Vagina (tissue), 2 donors: ENCODE measurements around the gene METTL25B. TPM values are rescaled to one million over a fixed set of nuclear protein-coding genes. Genes with fewer than 3 reads are reported as not detected.

Experiments used
- DNase-seq, 2 donors: peaks; one replicate each; pipeline ENCODE4 v3.0.0-alpha.2; 2017; ENCODE audit errors: extremely low spot score in 2 of 2
- H3K27ac ChIP-seq: fragments of 200-600 bp; sonication (generic); one replicate; pipeline ENCODE4 v1.5.1; 2019
- H3K27me3 ChIP-seq: fragments of 200-600 bp; sonication (generic); one replicate; pipeline ENCODE4 v1.5.1; 2019
- H3K36me3 ChIP-seq, 2 donors: fragments of 200-600 bp; sonication (generic); one replicate each; pipeline ENCODE4 v1.5.1; 2017 to 2019
- H3K4me1 ChIP-seq: fragments of 200-600 bp; sonication (generic); one replicate; pipeline ENCODE4 v1.5.1; 2019
- H3K4me3 ChIP-seq, 2 donors: fragments of 200-600 bp; sonication (generic); 1 replicate in 1 of 2; 2 replicates in 1 of 2; pipeline ENCODE4 v1.5.1; 2016 to 2019
- H3K9me3 ChIP-seq: fragments of 200-600 bp; sonication (generic); one replicate; pipeline ENCODE4 v1.5.1; 2019
- CTCF ChIP-seq, 3 experiments: fragments of 450-650 bp in 2 of 3; fragments of 200-600 bp in 1 of 3; sonication (generic) in 1 of 3; IDR thresholded peaks; one replicate each; pipeline ENCODE4 v1.5.1; 2017 to 2019; ENCODE audit warnings: antibody characterized with exemption in 3 of 3, mild to moderate bottlenecking in 2 of 3, moderate library complexity in 2 of 3
- POLR2A ChIP-seq, 2 donors: fragments of 450-650 bp; IDR thresholded peaks; one replicate each; pipeline ENCODE4 v1.6.1; 2017; ENCODE audit warnings: antibody characterized with exemption in 2 of 2, mild to moderate bottlenecking in 2 of 2, moderate library complexity in 2 of 2
- POLR2AphosphoS5 ChIP-seq, 2 donors: sonication (generic); formaldehyde crosslinking; IDR thresholded peaks; one replicate each; pipeline ENCODE4 v1.9.0; 2017; ENCODE audit warnings: antibody characterized with exemption in 2 of 2, mild to moderate bottlenecking in 2 of 2, low read depth in 1 of 2; ENCODE audit not compliant: insufficient read depth in 1 of 2
- intact Hi-C: fragments of 100-400 bp; cut with DNase I; formaldehyde crosslinking; loops from one replicate; pipeline ENCODE4 v1.15.1; 2023
- total RNA-seq: library from RNA; depleted of rRNA; stranded (reverse); fragments of >200 nt; gene quantifications from one replicate; pipeline ENCODE4 v1.2.3, GENCODE V29; 2016

METTL25B gene
- total RNA-seq, 1 donor from 2014 or later = 17.7 TPM

DNA sequence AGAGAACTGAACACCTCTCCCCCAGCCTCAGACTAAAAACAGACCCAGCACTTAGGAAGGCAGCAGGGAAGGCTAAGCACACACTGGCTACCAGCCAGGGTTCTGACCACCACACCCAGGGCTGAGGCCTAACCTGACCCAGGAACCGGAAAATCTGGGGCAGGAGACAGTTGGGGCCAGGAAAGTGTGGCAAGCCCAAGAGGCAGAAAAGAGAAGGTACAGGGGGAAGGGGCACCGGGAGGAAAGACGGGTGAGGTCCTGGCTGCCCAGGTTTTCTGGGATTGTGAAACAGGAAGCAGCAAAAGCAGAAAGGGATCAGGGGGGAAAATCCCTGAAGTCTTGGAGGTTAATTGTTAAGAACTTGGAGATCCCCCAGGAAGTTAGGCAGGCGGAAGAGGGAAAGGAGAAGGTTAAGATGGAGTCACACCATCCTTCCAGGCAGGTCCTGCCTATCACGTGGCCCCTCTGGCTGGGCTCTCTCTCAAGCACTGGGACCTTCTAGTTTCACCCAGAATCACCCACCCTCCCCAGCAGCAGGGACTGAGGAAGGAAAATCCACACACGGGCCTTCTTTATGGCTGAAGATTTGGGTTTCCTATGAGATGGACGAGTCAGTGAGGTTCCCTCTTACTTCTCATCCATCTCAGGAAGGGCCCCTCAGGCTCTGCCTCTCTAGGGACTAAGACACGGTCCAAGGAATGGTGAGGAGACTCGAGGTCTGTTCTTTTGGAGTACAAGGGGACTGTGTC lies 20.6 kb downstream of the METTL25B start:
- peaks cover 72% of the 10 kb centered on the region for H3K4me1 ChIP-seq
- peaks cover 0 to 12% of the 10 kb centered on the region in 2 donors for H3K36me3 ChIP-seq
- TF ChIP-seq POLR2A (IDR thresholded peaks at IDR 0.05) = no peak
- TF ChIP-seq CTCF (IDR thresholded peaks at IDR 0.05) = no peak
- TF ChIP-seq POLR2AphosphoS5 (IDR thresholded peaks at IDR 0.05; ENCODE audit: insufficient read depth in 1 of 2, low read depth in 1 of 2) = peak; percentile 50 to 66
- H3K27ac ChIP-seq = peak overlapping the region; percentile 99
- no peaks in the 10 kb centered on the region for H3K27me3 ChIP-seq
- peak overlapping the region; percentile 96 to 97 for H3K4me3 ChIP-seq
- no peaks in the 10 kb centered on the region for H3K9me3 ChIP-seq
- DNase-seq = peak; percentile 89 to 94
- intact Hi-C loops = no loop called here

- peaks cover 72% of the 10 kb centered on the region for H3K4me1 ChIP-seq
- DNase-seq = peak in 1 of 2 donors; percentile 87
- no peaks in the 10 kb centered on the region for H3K27me3 ChIP-seq
- TF ChIP-seq POLR2A (IDR thresholded peaks at IDR 0.05) (no peak), CTCF (IDR thresholded peaks at IDR 0.05) (no peak), POLR2AphosphoS5 (IDR thresholded peaks at IDR 0.05; ENCODE audit: insufficient read depth in 1 of 2, low read depth in 1 of 2) (no peak)
- no peaks in the 10 kb centered on the region for H3K9me3 ChIP-seq
- intact Hi-C loops = no loop called here
- H3K4me3 ChIP-seq = peak overlapping the region; percentile 96 to 97
- H3K27ac ChIP-seq = peak overlapping the region; percentile 99
- H3K36me3 ChIP-seq = peaks cover 0 to 5% of the 10 kb centered on the region in 2 donors
These were observed 21.3 kb downstream of the METTL25B start for GRCh38 chr1:156749419-156750118.

DNA sequence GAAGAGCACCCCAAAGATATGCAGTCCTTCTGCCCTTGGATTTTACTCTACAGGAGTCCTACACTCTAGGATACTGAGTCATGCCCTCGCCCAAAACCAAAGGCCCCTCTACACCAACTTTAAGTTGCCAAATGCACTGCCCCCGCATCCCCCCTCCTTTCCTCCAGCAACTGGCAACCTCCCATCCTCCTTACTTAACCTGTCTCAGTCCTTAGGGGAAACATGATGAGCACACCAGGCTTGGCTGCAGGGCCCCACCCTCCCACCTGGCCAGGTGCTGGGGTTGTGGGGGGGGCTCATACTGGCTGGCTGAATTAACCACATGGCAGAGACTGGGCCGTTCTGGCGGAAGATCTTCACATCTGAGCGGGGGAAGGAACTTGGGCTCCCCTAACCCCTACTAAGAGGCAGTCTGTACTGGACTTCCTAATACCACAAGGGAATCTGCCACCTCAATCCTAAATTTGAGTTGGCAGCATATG lies 22.0 kb downstream of the METTL25B start:
- intact Hi-C loops = no loop called here
- H3K4me1 ChIP-seq = peaks cover 65% of the 10 kb centered on the region
- no peaks in the 10 kb centered on the region for H3K9me3 ChIP-seq
- H3K4me3 ChIP-seq = peak overlapping the region; percentile 96 to 97
- DNase-seq = peak in 1 of 2 donors; percentile 93
- peak; percentile 21 to 54 for TF ChIP-seq POLR2AphosphoS5 (IDR thresholded peaks at IDR 0.05; ENCODE audit: insufficient read depth in 1 of 2, low read depth in 1 of 2)
- no peak for TF ChIP-seq POLR2A (IDR thresholded peaks at IDR 0.05)
- no peak for TF ChIP-seq CTCF (IDR thresholded peaks at IDR 0.05)
- H3K27me3 ChIP-seq = no peaks in the 10 kb centered on the region
- no peaks in the 10 kb centered on the region for H3K36me3 ChIP-seq
- peak overlapping the region; percentile 99 for H3K27ac ChIP-seq

- H3K36me3 ChIP-seq = no peaks in the 10 kb centered on the region
- intact Hi-C loops = no loop called here
- no peak for TF ChIP-seq POLR2A (IDR thresholded peaks at IDR 0.05)
- peak in 1 of 2 donors; percentile 11 for TF ChIP-seq POLR2AphosphoS5 (IDR thresholded peaks at IDR 0.05; ENCODE audit: insufficient read depth in 1 of 2, low read depth in 1 of 2)
- TF ChIP-seq CTCF (IDR thresholded peaks at IDR 0.05) = peak in 1 of 3 experiments; percentile 16
- peaks cover 59% of the 10 kb centered on the region for H3K4me1 ChIP-seq
- peak in 1 of 2 donors; percentile 87 for DNase-seq
- H3K4me3 ChIP-seq = peak overlapping the region; percentile 96 to 97
- peak overlapping the region; percentile 99 for H3K27ac ChIP-seq
- H3K9me3 ChIP-seq = no peaks in the 10 kb centered on the region
- H3K27me3 ChIP-seq = no peaks in the 10 kb centered on the region
These were observed 22.6 kb downstream of the METTL25B start for GRCh38 chr1:156750711-156751450.
